HL-60 (cell line): ENCODE results near the gene PIK3CB.

Experiments used
- DNase-seq, 2 experiments: peaks; one replicate each; pipeline ENCODE4 v3.0.0-alpha.2; 2010 to 2020; ENCODE audit warnings: low read depth in 1 of 2, low spot score in 1 of 2
- H3K27ac ChIP-seq: fragments of 250-450 bp; sonication (Bioruptor Pico); replicated peaks from 2 replicates; pipeline ENCODE4 v1.5.1; 2020; ENCODE audit warnings: mild to moderate bottlenecking, moderate library complexity
- H3K27me3 ChIP-seq: fragments of 250-450 bp; sonication (Bioruptor Pico); 2 replicates; pipeline ENCODE4 v1.5.1; 2021; ENCODE audit warnings: mild to moderate bottlenecking, moderate library complexity; ENCODE audit not compliant: insufficient read depth, poor library complexity, severe bottlenecking
- H3K4me3 ChIP-seq: replicated peaks from 2 replicates; pipeline ENCODE4 v1.5.1; 2011; ENCODE audit warnings: mild to moderate bottlenecking, control low read depth, low read length; ENCODE audit not compliant: insufficient read depth
- GABPA ChIP-seq: IDR thresholded peaks from 2 replicates; pipeline ENCODE4 v1.6.1; 2012; ENCODE audit warnings: low read depth
- POLR2AphosphoS5 ChIP-seq: IDR thresholded peaks from 2 replicates; pipeline ENCODE4 v1.6.1; 2012; ENCODE audit warnings: low read depth
- SPI1 ChIP-seq: IDR thresholded peaks from 2 replicates; pipeline ENCODE4 v1.6.1; 2012; ENCODE audit warnings: low read depth, mild to moderate bottlenecking, borderline replicate concordance
- TF ChIP-seq, protein P1 (sequence below): IDR thresholded peaks from 2 replicates; pipeline ENCODE4 v1.6.1; 2012; ENCODE audit warnings: low read depth; ENCODE audit not compliant: insufficient replicate concordance
- TF ChIP-seq, protein P2 (sequence below): IDR thresholded peaks from one replicate; pipeline ENCODE4 v1.5.1; 2011; ENCODE audit warnings: low read length, control low read depth, inconsistent platforms; ENCODE audit not compliant: insufficient read depth

PIK3CB gene

DNA sequence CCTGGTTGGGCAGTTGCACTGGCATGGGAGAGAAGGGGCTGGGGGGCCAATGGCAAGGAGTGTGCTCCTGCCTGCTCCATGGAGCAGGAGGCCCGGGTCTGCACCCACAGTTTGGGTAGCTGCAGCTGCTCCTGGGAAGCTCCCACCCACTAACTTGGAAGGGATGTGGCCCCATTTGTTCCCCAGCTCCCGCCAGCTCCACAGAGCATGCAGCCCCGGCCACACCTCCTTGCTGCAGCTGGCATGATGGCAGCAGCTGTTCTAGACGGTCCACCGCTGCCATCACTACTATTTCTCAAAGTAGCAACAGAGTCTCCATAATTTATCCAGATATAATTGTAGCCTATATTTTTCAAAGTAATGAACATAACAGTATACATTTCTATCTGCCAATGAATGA, 65.8 kb downstream of the PIK3CB start:
- H3K4me3 ChIP-seq = no peak overlapping the region
- TF ChIP-seq, protein P1, sequence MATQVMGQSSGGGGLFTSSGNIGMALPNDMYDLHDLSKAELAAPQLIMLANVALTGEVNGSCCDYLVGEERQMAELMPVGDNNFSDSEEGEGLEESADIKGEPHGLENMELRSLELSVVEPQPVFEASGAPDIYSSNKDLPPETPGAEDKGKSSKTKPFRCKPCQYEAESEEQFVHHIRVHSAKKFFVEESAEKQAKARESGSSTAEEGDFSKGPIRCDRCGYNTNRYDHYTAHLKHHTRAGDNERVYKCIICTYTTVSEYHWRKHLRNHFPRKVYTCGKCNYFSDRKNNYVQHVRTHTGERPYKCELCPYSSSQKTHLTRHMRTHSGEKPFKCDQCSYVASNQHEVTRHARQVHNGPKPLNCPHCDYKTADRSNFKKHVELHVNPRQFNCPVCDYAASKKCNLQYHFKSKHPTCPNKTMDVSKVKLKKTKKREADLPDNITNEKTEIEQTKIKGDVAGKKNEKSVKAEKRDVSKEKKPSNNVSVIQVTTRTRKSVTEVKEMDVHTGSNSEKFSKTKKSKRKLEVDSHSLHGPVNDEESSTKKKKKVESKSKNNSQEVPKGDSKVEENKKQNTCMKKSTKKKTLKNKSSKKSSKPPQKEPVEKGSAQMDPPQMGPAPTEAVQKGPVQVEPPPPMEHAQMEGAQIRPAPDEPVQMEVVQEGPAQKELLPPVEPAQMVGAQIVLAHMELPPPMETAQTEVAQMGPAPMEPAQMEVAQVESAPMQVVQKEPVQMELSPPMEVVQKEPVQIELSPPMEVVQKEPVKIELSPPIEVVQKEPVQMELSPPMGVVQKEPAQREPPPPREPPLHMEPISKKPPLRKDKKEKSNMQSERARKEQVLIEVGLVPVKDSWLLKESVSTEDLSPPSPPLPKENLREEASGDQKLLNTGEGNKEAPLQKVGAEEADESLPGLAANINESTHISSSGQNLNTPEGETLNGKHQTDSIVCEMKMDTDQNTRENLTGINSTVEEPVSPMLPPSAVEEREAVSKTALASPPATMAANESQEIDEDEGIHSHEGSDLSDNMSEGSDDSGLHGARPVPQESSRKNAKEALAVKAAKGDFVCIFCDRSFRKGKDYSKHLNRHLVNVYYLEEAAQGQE = no peak
- TF ChIP-seq GABPA = no peak
- TF ChIP-seq, protein P2, sequence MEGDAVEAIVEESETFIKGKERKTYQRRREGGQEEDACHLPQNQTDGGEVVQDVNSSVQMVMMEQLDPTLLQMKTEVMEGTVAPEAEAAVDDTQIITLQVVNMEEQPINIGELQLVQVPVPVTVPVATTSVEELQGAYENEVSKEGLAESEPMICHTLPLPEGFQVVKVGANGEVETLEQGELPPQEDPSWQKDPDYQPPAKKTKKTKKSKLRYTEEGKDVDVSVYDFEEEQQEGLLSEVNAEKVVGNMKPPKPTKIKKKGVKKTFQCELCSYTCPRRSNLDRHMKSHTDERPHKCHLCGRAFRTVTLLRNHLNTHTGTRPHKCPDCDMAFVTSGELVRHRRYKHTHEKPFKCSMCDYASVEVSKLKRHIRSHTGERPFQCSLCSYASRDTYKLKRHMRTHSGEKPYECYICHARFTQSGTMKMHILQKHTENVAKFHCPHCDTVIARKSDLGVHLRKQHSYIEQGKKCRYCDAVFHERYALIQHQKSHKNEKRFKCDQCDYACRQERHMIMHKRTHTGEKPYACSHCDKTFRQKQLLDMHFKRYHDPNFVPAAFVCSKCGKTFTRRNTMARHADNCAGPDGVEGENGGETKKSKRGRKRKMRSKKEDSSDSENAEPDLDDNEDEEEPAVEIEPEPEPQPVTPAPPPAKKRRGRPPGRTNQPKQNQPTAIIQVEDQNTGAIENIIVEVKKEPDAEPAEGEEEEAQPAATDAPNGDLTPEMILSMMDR = no peak
- no peak for TF ChIP-seq POLR2AphosphoS5
- no peak for TF ChIP-seq SPI1
- no peak for DNase-seq
- no peak overlapping the region for H3K27ac ChIP-seq
- H3K27me3 ChIP-seq = no peaks in the 10 kb centered on the region

DNA sequence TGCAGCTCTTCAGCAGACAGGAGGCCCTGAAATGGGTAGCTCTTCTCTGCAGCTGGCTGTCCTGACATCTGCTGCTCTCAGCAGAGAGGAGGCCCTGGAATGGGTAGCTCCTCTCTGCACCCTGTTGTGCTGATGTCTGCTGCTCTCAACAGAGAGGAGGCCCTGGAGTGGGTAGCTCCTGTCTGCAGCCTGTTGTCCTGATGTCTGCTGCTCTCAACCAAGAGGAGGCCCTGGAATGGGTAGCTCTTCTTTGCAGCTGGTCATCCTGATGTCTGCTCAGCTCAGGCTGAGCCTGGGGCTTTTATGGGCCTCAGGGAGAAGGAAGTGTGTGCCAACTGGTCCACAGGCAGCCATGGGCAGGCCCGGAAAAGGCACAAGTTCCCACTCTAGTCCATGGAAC, 66.6 kb downstream of the PIK3CB start:
- H3K27ac ChIP-seq = no peak overlapping the region
- no peaks in the 10 kb centered on the region for H3K27me3 ChIP-seq
- DNase-seq = no peak
- TF ChIP-seq SPI1 (no peak), GABPA (no peak), POLR2AphosphoS5 (no peak)
- TF ChIP-seq, protein P2 = no peak
- TF ChIP-seq, protein P1 = no peak
- no peak overlapping the region for H3K4me3 ChIP-seq

DNA sequence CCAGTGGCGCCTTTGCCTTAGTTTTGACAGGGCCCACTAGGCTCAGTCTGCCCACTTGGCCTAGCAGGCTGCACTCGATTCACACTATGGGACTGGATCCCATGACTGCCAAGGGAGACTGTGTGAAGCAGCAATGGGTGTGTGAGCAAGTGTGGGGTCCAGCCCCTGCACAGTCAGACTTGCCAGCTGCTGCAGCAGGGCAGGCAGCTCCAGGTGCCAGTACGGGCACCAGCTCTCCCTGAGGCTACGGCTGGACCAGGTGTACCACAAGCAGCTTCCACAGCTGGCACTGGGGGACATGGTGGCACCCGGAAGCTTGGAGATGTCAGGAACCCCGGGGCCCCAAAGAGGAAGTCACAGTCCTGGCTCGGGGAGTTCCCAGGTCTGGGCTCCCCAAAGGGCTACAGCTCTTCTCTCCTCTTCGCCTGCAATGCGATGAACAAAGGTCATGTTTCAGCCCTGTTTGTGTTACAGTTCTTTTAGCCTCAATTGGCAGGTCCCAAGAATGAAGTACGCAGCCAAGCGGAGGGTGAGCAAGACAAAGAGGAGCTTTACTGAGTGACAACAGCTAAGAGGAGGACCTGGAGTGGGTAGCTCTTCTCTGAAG, 67.1 kb downstream of the PIK3CB start:
- no peak for DNase-seq
- Histone ChIP-seq H3K27ac (no peak overlapping the region), H3K27me3 (no peaks in the 10 kb centered on the region), H3K4me3 (no peak overlapping the region)
- TF ChIP-seq, protein P2 = no peak
- TF ChIP-seq SPI1 (no peak; the same call in 1 of the 2 replicates), POLR2AphosphoS5 (no peak), GABPA (no peak)
- TF ChIP-seq, protein P1 = no peak
